Left colon (tissue), 2 donors: ENCODE results near the gene SPATS1. TPM values are rescaled to one million over a fixed set of nuclear protein-coding genes. Genes with fewer than 3 reads are reported as not detected.

Source experiments
- ATAC-seq: fragments of 200-7000 bp; cut with Tn5 transposase; one replicate; pipeline ENCODE4 v1.9.1; 2020; ENCODE audit warnings: mild to moderate bottlenecking, moderate library complexity
- DNase-seq, 2 donors: peaks; one replicate each; pipeline ENCODE4 v3.0.0-alpha.2; 2020
- intact Hi-C, 2 donors: fragments of 100-400 bp; cut with DNase I in 1 of 2; cut with micrococcal nuclease in 1 of 2; formaldehyde crosslinking; loops; one replicate each; pipeline versions ENCODE4 v1.11.2 to v1.14.0; 2022; cut with DNase I, micrococcal nuclease
- long read RNA-seq: library from polyadenylated mRNA; unstranded; transcript quantifications from one replicate; pipeline ENCODE4 v2.0.0, GENCODE V29; 2021
- total RNA-seq, 2 donors: library from RNA; stranded (reverse); fragmentation: NEBNext Ultra II Directional; extraction: Animal tissue kit (Norgen Biotek cat#: 25700); gene quantifications; one replicate each; pipeline ENCODE4 v1.2.1, GENCODE V29; 2021
- donor health status: DM: no; HTN: no; CAD: no.
- donor health status: DM: yes; HTN: yes; CAD: no.

SPATS1 gene, protein sequence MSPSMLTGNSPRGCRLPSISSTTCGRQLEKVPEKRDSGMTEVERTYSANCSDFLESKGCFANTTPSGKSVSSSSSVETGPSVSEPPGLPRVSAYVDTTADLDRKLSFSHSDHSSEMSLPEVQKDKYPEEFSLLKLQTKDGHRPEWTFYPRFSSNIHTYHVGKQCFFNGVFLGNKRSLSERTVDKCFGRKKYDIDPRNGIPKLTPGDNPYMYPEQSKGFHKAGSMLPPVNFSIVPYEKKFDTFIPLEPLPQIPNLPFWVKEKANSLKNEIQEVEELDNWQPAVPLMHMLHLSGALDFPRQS
- total RNA-seq: not detected
- long read RNA-seq: 0 reads

DNA sequence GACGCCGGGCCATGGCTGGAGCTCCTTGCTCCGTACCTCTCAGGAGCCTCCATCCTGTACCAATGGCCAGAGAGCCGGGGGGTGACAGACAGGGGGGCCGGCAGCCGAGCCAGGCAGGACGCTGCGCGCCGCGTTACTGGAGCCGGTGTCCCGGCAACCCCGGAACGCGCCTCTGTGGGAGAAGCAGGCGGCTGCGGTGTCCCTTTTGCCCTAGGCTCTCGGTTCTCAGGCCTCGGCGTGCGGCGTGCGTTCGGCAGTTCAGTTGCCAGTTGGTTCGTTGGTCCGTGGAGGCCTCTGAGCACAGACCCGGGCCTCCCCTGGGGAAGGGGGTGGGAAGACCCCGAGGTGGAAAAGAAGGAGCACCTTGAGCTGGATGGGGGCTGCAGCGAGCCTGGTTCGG lies at the start of gene SPATS1:
Gene SPATS1 (plus strand): TSS at position 162 of the 400 bp plus-strand sequence. CDS start 446 bp downstream, outside the sequence.
- DNase-seq: no peak
- intact Hi-C loops: no loop called here
- ATAC-seq: no peak

DNA sequence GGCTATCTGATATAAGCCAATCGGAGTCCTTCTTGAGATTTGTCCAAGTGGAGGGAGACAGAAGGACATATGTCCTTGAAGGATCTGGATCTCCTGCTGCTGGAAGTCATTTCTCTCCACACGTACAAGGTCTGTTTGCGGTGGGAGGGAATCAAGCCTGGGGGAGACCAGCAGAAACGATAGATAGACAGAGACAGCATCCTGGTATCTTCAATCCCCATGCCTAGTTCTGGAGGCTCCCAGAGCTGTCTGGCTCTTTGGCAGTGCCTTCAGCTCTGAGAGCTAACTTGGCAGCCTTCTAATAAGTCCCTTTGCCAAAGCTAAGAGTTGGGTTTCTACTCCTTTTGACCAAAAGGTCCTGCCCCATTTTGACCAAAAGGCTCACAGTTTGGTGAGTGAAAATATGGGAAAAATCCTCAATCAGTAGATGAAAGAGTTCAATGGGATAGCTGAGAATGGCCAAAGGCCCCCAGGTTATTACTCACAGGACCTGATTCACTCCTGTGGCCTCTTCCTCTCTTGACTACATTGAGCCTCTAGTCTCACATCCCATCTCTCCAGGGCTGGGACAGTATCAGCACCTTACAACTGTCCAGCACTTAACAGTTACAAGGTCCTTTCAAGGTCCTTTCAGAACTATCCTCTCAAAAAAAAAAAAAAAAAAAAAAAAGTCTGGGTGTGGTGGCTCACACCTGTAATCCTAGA lies 49.6 kb upstream of the SPATS1 start:
- no peak for DNase-seq
- intact Hi-C loops: no loop called here
- ATAC-seq: no peak

DNA sequence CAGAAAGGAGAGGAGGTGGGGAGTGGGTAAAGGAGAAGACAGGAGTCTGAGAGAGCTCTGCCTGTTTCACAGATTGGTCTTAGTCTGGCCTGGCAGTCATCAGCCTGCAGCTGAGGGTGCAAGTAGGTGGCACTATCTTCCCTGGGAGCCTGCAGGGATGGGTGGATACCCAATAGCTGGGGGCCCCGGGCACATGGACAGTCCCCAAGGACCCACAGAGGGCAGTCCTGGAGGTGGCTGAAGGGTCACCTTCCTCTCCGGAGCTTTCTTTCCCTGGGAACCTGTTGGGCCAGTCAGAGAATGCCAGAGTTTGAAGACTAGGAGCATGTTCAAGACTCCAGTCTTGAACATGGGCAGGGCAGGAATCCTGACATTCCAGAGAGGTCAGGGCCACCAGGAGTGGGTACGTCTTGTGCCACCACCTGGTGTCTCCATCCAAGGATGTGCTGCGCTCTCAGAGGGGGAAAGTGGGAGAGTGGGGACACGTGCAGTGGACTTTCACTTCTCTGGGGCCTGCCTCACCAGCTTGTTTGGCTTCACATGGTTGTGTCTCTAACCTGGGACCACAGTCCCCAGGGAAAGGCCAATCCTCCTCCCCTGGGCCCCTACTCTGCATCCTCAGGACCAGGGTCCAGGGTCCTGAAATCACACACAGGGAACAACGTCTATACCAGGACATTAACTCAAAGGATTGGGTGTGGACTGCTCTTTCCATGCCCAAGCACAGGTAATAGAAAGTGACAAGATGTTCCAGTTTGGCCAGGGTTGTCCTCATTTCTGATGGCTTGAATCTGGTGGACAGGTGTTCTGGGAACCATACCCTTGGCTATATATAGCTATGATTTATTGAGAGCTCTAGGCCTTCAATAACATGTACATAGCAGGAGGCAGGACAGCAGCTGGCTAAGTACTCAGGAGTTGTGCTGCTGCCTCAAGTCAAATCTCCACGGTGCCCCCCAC lies 47.3 kb upstream of the SPATS1 start:
- DNase-seq (no peak), ATAC-seq (no peak)
- intact Hi-C loops: no loop called here

DNA sequence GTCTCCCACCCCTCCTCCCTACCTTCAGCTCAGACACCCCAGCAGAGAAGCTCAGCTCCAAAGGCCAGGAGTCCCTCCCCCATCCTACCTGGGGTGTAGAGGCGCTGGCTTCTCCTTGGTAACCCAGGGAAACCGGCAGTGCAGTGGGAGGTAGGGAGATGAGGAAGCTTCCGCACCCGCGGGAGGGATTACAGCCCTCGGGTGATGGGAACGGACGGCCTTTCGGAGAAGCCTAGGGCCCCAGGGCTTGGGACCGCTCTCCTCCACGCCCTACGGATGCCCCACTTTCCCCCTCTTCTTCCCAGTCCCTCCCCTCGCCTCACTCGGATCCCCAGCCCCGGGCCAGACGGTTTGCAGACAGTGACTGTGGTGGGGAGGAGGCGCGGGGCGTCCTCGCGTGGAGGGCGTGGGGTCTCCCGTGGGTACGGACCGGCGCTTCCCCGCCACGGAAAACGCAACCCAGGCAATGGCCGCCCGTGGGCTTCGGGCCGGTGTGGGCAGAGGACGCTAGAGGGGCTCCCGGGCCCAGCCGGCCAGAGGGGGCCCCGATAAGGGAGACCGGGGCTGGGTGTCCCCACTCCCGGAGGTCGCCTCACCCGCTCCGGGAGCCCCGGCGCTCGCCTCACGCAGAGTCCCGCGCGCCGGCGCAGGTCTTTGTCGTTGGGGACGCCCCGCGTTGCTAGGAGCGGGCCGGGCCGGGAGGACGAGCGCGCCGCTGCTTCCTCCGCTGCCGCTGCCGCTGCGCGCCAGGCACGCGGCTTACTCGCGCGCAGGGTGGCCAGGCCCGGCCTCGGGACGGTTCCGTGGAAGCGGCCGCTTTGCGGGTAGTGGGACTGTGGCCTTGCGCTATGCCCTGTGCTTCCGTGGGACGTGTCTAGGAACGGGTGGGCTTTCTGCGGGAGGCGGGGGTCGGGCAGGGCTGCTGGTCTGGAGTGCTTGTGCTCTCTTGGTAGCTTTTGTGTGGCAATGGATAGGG lies 45.1 kb upstream of the SPATS1 start:
- DNase-seq (peak in 1 of 2 donors; percentile 47), ATAC-seq (peak; percentile 78)
- intact Hi-C loops: no loop called here

DNA sequence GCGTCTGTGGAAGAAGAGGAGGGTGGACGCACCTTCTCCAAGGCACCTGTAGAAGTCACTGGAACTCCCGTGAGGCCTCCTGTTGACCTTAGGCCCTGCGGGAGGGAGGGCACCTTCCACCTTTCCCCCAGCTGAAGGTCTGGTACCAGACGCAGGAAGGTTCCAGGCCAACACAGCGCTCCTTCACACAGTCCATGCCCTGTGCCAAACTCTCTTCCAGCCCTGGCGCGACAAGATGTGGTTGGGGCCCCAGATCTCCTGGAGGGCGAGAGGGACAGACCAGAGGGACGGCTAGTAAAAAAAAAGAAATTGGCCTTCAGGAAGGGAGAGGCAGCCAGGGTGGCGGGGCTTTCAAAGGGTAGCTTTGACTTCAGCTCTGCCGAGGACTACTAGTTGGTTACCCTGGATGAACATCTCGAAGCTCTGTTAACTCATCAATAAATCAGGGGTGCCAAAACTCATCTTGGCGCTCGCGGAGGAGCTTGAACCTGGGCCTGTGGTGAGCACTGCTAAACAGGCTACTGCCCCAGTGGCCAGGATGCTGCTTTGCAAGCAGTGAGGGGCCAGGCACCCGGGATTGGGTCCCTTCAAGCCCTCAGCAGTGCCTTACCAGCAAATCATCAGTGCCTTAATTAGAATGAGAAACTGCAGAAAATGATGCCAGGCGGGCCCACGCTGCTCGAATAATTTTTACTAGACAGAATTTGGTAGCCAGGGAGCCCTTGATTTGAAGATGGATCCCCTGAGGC lies 44.2 kb upstream of the SPATS1 start:
- peak; percentile 47 for ATAC-seq
- intact Hi-C loops: no loop called here
- DNase-seq: no peak

DNA sequence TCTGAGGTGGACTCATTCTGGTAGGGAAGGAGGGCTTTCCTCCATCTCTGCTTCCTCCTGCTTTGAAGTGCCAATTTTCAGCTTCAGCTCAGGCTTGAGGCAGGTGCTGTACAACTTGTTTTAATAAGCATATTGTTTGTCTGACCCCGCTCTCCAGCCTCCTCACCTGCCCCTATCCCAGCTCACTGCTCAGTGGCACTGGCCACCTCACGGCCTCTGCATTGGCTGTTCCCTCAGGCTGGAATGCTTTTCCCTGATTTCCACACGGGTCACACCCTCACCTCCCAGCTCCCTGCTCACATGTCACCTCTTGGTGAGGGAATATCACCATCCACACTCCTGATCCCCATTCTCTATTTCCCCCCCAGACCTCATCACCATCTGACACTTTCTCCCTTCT lies 43.6 kb upstream of the SPATS1 start:
- DNase-seq (no peak), ATAC-seq (no peak)
- intact Hi-C loops: no loop called here

DNA sequence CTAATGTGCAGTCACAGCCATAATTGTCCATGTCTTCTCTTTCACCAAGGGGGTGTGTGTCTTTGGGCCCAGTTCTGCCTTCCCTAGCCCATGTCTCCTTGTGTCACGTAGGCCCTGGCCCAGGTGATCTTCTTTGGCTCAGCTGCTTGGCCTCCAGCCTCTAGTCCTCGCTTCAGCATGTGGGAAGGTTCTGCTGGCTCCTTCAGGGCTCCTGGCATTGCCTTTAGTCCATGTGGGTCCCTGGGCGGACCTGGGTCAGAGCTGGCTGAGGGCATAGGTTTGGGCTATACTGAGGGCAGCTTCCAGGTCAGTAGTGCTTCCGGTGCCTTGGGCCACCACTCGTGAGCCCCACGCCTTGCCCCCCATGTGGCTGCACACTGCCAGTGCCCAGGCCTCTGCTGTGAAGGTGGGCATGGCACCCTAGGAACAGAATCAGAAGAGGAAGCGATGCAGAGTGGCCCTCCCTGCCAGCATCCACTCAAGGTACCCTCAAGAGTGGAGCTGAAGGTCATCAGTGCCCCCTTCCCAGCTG lies 42.1 kb upstream of the SPATS1 start:
- no peak for DNase-seq
- intact Hi-C loops: no loop called here
- no peak for ATAC-seq

DNA sequence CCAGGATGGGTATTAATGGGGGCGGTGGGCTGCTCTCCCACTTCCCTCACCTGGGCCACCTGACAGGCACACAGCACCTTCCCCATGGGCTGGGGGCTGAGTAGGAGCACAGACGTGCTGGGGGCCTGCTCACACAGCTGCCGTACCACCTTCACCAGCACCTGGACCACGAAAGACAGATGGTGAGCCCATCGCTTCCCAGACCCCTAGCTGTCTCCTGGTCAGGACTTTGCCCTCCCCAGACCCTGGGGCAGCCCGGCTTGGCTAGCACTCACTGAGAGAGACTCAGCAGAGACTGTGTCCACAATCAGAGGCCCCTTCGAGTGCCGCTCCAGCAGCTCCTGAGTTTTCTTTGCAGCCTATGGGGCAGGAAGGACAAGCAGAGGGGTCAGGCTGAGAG lies 41.3 kb upstream of the SPATS1 start:
- no peak for ATAC-seq

DNA sequence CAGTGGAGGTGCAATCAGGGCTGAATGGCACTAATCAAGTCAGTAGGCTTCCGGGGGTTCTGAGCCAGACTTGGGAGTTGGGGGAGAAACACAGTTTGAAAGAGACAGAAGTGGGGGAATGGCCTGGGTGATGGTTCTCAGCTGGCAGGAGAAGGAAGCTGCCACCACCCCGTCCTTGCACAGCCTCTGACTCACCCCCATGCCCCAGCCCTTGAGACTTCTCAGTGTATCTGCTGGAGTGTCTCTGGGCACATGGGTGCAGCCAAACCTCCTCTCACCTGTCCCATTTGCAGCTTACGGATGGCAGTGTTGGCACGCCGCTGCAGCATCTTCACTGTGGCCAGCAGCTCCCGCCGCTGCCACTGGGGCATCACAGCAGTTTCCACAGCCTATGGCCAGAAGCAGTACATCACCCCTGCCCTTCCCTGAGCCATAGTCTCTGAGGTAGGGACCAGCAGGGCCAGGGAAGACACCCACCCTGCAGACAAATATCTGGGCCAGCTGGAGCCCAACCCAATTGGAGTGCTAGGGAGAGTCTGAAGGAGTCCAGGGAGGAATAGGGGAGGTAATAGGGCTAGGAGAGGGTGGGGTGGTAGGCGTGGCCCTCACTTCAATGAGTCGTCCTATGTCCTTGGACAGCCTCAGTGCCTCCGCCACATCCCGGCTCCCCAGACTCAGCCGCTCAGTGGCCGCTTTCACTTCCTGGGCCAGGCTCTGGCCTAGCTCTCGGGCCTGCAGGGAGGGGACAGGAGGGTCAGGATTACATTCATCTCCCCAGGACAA lies 40.5 kb upstream of the SPATS1 start:
- intact Hi-C loops: no loop called here
- DNase-seq (no peak), ATAC-seq (no peak)

More for the DNA sequence above, 41.3 kb upstream of the SPATS1 start:
- DNase-seq: no peak
- intact Hi-C loops: no loop called here

DNA sequence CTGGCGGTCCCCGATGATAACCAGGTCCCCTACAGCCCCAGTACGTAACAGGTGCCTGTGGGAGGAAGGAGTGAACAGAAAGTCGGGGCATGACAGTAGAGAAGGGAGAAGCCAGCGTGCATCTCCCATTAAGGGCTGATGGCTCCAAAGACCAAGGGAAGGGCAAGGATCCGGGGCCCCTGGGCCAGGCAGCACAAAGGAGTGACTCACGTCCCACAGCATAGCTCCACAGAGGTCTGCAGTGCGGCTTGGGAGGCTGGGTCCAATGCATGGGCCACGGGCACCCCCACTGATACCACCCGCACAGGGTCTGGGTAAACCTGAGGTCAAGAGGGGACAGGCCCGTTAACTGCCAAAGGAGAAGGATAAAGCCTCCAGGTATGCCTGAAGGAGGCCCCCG lies 39.6 kb upstream of the SPATS1 start:
- no peak for DNase-seq
- intact Hi-C loops: no loop called here

DNA sequence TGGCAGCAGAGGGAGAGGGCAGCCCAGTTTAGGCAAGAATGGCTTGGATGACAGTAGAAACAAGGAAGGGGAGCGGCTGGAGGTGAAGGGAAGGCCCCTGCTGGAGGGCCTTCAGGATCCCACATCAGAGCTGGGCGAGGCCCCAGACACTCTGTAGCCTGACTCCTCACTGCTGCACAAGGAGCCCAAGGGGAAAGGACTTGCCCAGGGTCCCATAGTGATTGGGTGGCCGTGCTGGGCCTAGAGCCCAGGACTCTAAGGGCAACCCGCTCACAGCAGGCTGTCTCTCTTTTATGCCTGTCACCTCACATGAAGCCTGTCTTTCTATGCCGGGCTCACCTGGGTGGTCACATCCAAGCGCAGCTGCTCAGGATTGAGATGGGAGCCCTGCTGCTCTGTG lies 38.6 kb upstream of the SPATS1 start:
- ATAC-seq (no peak), DNase-seq (no peak)
- intact Hi-C loops: no loop called here

More for the DNA sequence above, 39.6 kb upstream of the SPATS1 start:
- ATAC-seq: no peak

DNA sequence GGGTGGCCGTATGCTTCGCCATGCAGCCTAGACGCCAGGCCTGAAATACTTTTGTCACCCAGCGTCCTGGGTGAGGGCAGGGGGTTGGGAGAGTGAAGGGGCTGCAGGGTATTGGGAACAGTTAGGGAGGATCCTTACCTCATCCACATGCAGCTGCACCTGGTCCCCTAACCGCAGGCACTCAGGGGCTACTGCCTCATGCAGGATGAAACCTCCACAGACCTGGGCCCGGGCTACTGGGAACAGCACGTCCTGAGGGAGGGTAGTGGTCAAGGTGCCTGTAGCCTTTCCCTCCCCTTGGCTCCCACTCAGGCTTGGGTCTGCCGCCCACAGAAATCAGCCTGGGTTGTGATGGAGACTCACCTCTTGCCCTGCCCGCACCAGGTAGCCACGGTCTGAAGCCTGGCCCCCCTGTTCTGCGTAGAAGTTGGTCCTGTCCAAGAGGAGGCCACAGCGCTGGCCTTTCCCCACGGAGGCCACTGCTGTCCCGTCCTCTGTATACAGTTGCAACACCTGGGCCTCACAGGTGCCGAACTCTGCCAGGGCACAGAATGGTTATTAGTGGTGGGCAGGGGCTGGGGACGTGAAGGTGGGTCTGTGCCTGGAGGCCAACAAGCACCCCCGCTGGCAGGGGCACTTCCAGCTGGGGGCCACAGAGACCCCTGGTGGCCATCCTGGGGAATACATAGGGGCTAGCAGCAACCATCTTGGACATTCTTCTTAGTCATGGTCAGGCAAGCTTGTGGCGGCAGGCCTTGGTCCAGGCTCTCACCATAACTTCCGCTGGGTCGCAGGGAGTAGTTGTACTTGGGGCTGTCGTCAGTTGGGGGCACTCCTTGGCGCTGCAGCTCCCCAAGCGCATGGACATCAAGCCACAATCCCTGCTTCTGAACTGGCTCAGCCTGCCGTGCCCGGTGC lies 37.9 kb upstream of the SPATS1 start:
- peak; percentile 45 for ATAC-seq
- intact Hi-C loops: no loop called here

DNA sequence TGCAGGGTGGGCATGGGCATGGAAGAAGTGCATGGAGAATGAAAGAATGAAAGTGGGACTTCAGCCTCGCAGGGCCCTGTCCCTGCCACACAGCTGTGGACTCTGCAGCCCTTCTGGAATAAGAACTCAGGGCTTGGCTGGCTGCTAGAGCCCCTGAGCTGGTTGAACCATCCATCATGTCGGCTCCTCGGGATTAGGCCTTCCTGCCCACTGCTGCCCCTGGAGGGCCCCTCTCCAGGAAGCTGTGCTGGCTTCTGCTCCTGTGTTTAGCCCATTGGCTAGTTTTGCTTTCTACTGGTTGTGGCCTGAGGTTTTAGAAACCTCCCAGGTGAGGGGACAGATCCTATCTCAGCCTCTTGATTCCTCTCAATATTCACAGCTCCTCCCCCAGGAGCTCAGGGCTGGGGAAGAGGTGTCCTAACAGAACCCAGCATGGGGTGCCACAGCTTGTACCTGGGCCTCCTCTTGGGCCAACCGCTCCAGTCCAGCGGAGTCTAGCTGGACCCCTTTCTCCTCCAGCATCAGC lies 37.2 kb upstream of the SPATS1 start:
- intact Hi-C loops: no loop called here
- ATAC-seq (no peak), DNase-seq (no peak)

More for the DNA sequence above, 37.9 kb upstream of the SPATS1 start:
- DNase-seq: peak in 1 of 2 donors; percentile 23

DNA sequence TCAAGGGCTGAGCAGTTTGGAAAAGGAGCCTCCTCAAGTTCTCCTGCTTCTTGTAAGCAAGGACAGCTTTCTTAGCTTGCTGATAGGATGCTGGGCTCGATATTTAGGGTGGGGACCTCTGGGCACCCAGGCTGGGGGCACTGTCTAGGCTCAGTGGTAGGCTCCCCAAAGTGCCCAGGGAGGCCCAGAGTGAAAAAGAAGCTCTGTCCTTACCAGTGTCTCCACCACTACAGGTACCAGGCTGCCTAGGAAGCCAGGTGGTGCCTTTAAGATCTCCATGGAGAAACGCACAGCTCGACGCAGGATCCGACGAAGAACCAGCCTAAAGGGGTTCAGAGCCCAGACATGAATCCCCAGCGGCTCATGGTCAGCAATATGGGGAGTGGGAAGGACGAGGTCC lies 35.7 kb upstream of the SPATS1 start:
- no peak for ATAC-seq
- no peak for DNase-seq
- intact Hi-C loops: no loop called here

DNA sequence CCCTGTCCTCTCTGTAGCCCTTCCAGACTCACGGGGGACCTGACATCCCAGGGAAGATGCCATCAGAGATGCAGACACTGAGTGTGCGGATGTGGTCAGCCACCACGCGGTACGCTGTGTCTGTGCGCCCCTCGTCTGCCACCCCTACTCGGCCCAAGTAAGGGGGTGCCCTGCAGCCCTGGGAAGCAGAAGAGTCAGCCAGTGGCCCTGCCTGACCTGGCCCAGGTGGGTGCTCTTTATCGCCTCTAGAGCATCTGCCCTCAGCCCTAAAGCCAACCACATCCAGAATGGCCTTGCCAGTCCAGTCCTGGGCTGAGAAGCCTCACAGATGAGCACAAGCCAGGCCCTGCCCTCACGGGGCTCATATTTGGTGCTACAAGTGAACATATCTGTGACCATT lies 35.2 kb upstream of the SPATS1 start:
- intact Hi-C loops: no loop called here
- ATAC-seq: no peak
- DNase-seq: no peak
